HG03378 (cell line): Measurements from ENCODE around the gene NEGR1.

ENCODE experiments used
- ATAC-seq: cut with Tn5 transposase; IDR thresholded peaks from one replicate; pipeline ENCODE4 v1.9.1; 2021; ENCODE audit warnings: mild to moderate bottlenecking, moderate library complexity; ENCODE audit not compliant: unreplicated experiment

NEGR1 gene

DNA sequence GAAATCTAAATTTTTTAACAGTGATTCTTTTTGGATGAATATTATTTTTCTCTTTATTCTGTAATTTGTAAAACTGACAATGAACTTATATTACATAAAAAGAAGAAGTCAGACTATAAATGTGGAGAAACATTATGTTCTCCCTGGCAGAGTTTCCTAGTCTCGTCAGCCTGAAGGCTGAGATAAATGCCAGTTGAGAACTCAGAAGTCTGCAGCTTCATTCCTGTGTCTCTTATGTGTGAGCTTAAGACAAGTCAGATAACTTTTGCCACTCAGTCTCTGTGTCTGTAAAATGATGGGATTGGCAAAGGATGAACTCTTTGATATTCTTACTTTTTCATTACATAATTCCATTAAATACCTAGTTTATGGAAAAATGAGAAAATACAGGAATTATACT, 632.7 kb downstream of the NEGR1 start:
- no peak for ATAC-seq

GRCh38 chr1:71647513-71648300, 634.6 kb downstream of the NEGR1 start:
- ATAC-seq, result no peak

- ATAC-seq, result no peak
Observed at GRCh38 chr1:71645015-71645414, 637.3 kb downstream of the NEGR1 start.

DNA sequence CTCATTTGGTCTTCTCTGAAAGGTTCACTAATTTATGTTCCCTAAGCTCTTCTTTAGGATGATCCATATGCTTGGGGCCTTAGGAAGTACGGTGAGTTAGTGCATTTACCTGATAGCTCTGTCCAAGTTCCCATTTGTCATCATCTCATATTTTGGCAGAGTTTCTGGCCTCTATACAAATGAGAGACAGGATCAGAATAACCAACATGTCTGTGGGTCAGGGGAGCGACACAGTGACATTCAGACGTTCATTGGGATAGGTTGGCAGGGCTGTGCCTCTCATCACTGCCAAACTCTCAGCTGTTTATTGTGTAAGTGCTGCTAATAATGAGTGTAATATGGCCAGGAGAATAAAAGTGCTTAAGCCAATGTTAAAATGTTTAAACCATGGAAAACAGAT, 640.4 kb downstream of the NEGR1 start:
- no peak for ATAC-seq

DNA sequence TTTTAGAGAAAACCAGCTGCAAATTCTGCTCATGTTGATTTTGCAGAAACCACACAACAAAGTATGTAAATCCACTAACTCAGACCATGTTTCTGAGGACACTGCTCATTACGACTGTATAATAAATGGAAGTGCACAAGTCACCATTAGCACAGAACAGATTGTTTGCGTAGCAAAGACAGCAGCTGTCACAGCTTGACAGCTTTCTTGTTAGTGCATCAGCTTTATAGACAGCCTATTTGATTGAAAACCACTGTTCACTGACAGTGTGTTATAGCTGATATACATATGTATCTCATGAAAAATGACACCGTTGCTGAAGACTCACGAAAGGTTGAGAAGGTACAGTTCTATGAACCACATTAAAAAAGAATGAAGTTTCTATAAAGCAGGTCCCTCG, 641.3 kb downstream of the NEGR1 start:
- no peak for ATAC-seq

GRCh38 chr1:71640116-71640515, 642.2 kb downstream of the NEGR1 start:
- ATAC-seq, result no peak

GRCh38 chr1:71638081-71638766, 644.1 kb downstream of the NEGR1 start:
- ATAC-seq, result no peak

DNA sequence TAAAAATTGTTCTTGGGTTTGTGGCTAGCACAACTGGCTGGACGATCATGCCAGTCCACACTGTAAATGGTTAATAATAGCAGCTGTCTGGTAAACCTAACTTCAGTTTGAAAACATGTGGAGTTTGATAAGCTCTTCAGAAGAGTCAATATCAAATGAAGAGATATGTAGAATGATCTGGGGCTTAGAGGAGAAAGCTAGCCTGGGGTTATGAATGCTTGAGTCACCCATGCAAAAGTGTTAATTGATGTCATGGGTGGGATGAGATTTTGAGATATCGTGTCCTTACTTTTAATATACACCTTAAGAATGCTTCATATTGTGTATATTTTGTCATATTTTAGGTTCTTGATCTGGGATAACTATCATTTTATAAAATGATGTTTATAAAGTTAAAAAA, 646.8 kb downstream of the NEGR1 start:
- no peak for ATAC-seq

DNA sequence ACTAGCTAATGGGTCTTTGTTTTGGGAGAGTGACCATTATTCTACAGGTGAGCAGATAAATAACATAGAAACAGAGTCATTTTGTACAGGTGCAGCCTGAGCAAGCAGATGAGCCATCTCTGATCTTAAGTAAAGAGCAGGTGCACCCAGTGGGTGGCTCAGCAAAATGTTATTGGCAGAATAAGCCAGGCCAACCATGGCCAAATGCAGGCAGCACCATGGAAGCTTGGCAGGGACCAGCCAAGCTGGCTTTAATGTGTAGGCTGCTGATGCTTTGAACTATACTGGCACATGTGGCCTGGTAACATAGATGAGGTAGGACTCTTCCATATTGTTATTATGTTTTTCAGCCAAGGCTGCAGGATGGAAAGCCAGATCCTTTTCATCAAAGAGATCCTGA, 648.2 kb downstream of the NEGR1 start:
- no peak for ATAC-seq

GRCh38 chr1:71630073-71630472, 652.3 kb downstream of the NEGR1 start:
- ATAC-seq, result no peak

- ATAC-seq, result no peak
Observed at GRCh38 chr1:71625004-71625403, 657.3 kb downstream of the NEGR1 start.

DNA sequence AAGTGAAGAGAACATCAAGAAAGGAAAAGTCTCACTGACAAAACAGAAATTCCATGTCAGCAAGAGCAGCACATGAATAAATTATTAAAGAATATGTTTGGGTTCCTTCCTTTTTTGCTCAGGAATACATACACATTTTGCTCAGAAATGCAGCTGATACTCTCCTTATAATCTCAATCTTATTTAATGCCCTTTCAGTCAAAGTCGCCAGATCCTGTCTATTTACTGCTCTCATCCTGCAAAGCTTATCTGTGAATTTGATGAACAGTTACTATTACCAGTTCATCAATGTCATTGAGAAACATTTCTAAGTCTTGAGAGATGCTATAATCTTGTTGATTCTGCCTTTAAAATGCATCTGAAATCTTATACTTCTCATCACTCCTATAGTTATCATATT, 658.5 kb downstream of the NEGR1 start:
- ATAC-seq, result no peak

GRCh38 chr1:71621785-71622184, 660.6 kb downstream of the NEGR1 start:
- no peak for ATAC-seq

DNA sequence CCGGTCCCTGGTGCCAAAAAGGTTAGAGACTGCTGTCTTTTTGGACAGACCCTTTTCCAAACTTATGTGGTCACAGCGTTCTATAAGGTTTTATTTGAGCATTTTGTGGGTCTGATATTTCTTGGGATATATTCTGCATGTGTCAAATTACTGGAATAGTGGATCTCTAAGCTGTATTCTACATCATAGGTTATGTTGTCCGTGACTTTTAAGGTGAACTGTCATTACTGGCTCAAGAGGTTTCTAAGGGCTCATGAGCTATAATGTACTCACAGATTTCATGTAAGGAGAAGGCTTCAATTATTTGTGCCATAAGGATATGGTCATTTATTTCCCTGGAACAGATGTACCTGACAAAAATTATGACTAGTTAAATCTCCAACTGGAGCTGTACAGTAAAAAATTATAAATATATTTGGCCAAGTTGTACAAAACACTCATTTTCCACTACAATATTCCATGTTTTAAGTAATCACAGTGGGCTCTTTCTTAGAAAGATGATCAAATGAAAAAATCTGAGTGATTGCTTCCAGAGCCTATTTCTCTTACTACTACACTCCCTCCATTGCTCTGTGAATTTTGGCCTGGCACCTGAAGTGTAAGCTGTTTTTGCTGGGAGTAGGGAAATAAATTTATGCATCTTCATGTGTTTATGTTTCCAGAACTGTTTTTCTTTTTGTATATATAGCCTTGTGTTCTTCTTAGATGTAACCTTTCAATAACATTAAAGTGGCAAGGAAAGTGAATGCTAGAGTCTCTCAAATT, 663.4 kb downstream of the NEGR1 start:
- no peak for ATAC-seq

- ATAC-seq, result no peak
Observed at GRCh38 chr1:71618191-71618590, 664.1 kb downstream of the NEGR1 start.

DNA sequence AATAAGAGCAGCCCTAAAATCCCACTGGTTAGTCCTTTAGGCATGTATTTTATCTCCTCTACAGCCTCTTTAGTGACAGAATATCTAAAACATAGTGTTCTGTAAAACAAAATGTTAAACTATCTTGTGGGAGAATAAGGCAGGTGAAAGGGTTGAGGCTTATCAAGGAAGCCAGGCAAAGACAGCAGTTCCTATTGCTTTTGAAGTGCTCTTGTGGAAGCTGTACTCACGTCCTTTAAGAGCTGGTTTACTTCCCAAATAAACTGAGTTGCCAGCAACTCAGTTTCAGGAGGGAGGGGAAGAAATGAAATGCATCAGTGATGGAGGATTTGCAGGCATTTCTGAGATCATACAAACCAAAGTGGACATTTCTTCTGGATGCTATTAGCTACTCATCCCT, 671.9 kb downstream of the NEGR1 start:
- no peak for ATAC-seq

DNA sequence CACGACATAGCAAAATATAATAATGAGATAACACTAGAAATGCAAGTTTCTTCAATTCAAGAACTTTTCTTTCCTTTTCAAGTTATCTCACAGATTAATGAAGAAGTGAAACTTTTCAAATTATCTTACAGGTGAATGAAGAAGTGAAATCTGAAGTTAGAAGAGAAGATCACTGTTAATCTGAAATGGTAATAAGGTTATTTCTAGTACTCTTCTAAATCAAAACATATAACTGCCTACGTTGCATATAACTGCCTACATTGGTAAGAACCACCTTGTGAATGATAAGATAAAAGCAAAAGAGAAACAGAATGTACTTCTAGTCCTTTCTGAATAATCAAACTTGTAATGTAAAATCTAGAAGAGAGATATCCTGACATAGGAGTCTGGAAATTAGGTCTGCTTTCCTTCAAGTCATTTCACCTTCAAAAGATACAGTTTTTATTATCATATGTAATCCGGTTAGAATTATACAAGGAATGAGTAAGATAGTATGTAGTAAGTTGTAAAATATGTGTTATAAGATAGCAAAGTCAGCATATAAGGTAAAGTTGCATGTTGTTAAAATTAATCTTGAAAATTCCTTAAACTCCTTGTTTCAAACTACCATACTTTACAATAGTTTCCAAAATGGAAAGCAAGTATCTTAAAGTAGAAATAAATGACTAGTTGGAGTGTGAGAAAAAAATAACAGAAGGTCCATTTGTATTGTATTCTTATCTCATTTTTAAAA, 679.1 kb downstream of the NEGR1 start:
- ATAC-seq, result no peak

DNA sequence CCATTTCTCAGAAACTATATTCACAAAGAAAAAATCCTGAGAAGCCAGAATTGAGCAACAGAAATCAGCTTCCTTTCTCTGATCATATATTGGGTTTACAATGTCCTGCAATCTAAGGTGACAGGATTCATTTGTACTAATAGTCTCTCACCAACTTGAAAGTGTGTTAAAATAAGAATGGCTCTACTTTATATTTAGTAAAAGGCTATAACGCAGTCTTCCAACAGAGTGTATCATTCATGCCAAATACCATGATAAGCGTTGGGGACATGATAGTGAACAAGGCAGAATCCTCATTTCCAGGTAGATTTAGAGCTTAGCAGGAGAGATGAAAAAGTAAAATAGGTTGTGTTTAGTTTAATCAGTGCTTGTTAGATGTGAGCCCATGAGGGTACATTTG, 682.3 kb downstream of the NEGR1 start:
- ATAC-seq, result no peak

DNA sequence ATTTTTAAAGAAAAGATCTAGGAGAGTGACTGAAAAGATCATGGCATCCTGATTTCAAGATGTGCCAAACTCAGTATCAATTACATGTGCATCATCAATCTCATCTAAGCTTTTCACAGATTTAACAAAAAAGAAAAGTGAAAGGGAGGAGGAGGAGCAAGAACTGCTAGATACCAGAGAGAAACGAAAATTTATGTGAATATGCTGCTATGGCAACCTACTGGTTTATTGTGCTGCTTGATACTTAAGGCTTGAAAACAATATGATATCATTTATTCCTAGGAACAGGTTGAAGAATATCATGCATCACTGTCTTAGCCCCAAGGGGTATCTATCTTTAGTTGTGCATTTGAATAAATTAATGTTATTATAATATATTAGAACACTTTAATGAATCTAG, 683.0 kb downstream of the NEGR1 start:
- ATAC-seq, result no peak

DNA sequence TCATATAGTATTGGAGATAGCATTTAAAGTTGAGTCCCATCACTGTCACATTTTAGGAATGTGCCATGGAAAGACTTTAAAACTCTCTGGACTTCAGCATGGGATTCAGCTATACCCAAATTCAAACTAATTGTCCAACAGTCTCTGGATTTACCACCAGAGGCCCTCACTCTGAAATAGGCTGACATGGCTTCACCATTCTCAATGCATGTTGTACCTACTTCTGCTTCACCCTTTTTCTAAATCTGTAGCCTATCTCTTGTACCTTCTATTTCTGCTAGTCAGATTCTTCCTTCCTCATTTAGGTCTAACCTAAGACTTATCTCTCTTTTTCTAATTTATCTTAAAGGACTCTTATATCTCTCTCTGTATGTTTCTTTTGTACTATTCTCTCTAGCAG, 688.8 kb downstream of the NEGR1 start:
- ATAC-seq, result no peak

GRCh38 chr1:71592646-71593274, 689.6 kb downstream of the NEGR1 start:
- no peak for ATAC-seq
